Mesenteric fat pad (tissue), 1 donor: ENCODE measurements around the gene SH3TC1. TPM values are rescaled to one million over a fixed set of nuclear protein-coding genes. Genes with fewer than 3 reads are reported as not detected.

Source experiments
- DNase-seq: peaks from one replicate; pipeline ENCODE4 v3.0.0-alpha.2; 2020; ENCODE audit warnings: low spot score
- total RNA-seq: library from RNA; stranded (reverse); fragmentation: NEBNext Ultra II Directional; extraction: Animal tissue kit (Norgen Biotek cat#: 25700); gene quantifications from one replicate; pipeline ENCODE4 v1.2.1, GENCODE V29; 2021
- donor health status: DM: yes; HTN: yes; CAD: no.

Gene SH3TC1
- total RNA-seq, 1 donor from 2014 or later: 64.9 TPM

GRCh38 chr4:8180310-8181093 lies 18.6 kb upstream of the SH3TC1 start:
- no peak for DNase-seq

GRCh38 chr4:8181119-8181518 lies 18.0 kb upstream of the SH3TC1 start:
- no peak for DNase-seq

GRCh38 chr4:8181844-8182243 lies 17.2 kb upstream of the SH3TC1 start:
- no peak for DNase-seq

- no peak for DNase-seq
Observed at GRCh38 chr4:8182294-8182693, 16.8 kb upstream of the SH3TC1 start.

GRCh38 chr4:8182858-8183725 lies 16.0 kb upstream of the SH3TC1 start:
- DNase-seq: peak; percentile 95

GRCh38 chr4:8184061-8184460 lies 15.0 kb upstream of the SH3TC1 start:
- no peak for DNase-seq

GRCh38 chr4:8185295-8185694 lies 13.8 kb upstream of the SH3TC1 start:
- DNase-seq: no peak

GRCh38 chr4:8185930-8186329 lies 13.2 kb upstream of the SH3TC1 start:
- DNase-seq: no peak

GRCh38 chr4:8188085-8188484 lies 11.0 kb upstream of the SH3TC1 start:
- no peak for DNase-seq

- no peak for DNase-seq
Observed at GRCh38 chr4:8188743-8189550, 10.1 kb upstream of the SH3TC1 start.

- DNase-seq: no peak
Observed at GRCh38 chr4:8189551-8190466, 9.3 kb upstream of the SH3TC1 start.

- no peak for DNase-seq
Observed at GRCh38 chr4:8191136-8191747, 7.8 kb upstream of the SH3TC1 start.

- DNase-seq: no peak
Observed at GRCh38 chr4:8192748-8193738, 6.0 kb upstream of the SH3TC1 start.

- no peak for DNase-seq
Observed at GRCh38 chr4:8194306-8195242, 4.5 kb upstream of the SH3TC1 start.

GRCh38 chr4:8195431-8195830 lies 3.7 kb upstream of the SH3TC1 start:
- no peak for DNase-seq

- DNase-seq: no peak
Observed at GRCh38 chr4:8195841-8196458, 3.1 kb upstream of the SH3TC1 start.

GRCh38 chr4:8197521-8197920 lies 1.6 kb upstream of the SH3TC1 start:
- no peak for DNase-seq
